ENCODE measurements around the gene PCNX2. TPM values are rescaled to one million over a fixed set of nuclear protein-coding genes. Genes with fewer than 3 reads are reported as not detected.

Gene PCNX2
- total and polyA plus RNA-seq, 2 donors (not counting 1 experiment from before 2014, with no cell fraction given) = 17.6 to 34.7 TPM

GRCh38 chr1:233045588-233045987 is 249.9 kb downstream of the PCNX2 start:
- H3K9me3 ChIP-seq (ENCODE audit: control extremely low read depth in 1 of 3, control insufficient read depth in 2 of 3, insufficient read depth in 1 of 3, low read length in 2 of 3) = no peaks in the 10 kb centered on the region
- TF ChIP-seq CTCF (IDR thresholded peaks at IDR 0.05) (no peak), EZH2 (IDR thresholded peaks at IDR 0.05; ENCODE audit: borderline replicate concordance, insufficient read depth, low read depth, low read length, poor library complexity, severe bottlenecking) (no peak)
- CTCF ChIA-PET = interaction anchor here (0.5 kb wide), 1 partner anchor 304 kb away, joined by 5 read pairs; no protein-coding TSS in a partner anchor

GRCh38 chr1:233042834-233043233 is 252.7 kb downstream of the PCNX2 start:
- CTCF ChIA-PET = no interaction called here
- no peaks in the 10 kb centered on the region for H3K27me3 Mint-ChIP-seq
- 67% methylated on average over 2 of the region's 3 CpGs for WGBS (ENCODE audit: insufficient coverage)

More at GRCh38 chr1:233045588-233045987, 249.9 kb downstream of the PCNX2 start:
- Histone ChIP-seq H3K27me3 (replicated peaks in 1 of 4; ENCODE audit: control extremely low read depth in 1 of 4, control insufficient read depth in 3 of 4, insufficient read depth in 4 of 4, low read length in 3 of 4) (no peaks in the 10 kb centered on the region), H3K36me3 (replicated peaks in 1 of 2; ENCODE audit: control extremely low read depth in 1 of 2, control insufficient read depth in 1 of 2, extremely low read depth in 1 of 2, insufficient read depth in 2 of 2, low read length in 1 of 2) (no peaks in the 10 kb centered on the region), H3K9ac (ENCODE audit: low read length) (no peak overlapping the region), H3K4me2 (replicated peaks; ENCODE audit: low read depth, low read length, poor library complexity, severe bottlenecking) (no peak overlapping the region), H3K4me1 (ENCODE audit: control insufficient read depth in 2 of 2, insufficient read depth in 2 of 2, low read length in 2 of 2) (no peaks in the 10 kb centered on the region), H3K4me3 (ENCODE audit: control extremely low read depth in 1 of 5, extremely low read depth in 1 of 5, insufficient read depth in 1 of 5, low read depth in 2 of 5, low read length in 4 of 5) (no peak overlapping the region), H2AFZ (ENCODE audit: insufficient read depth, low read depth, low read length, poor library complexity, severe bottlenecking) (no peak overlapping the region), H3K79me2 (ENCODE audit: control insufficient read depth, insufficient read depth, low read length) (no peaks in the 10 kb centered on the region), H4K20me1 (ENCODE audit: control insufficient read depth, insufficient read depth, low read length, poor library complexity, severe bottlenecking) (no peaks in the 10 kb centered on the region), H3K27ac (ENCODE audit: low read length in 2 of 2) (no peak overlapping the region)
- H3K9me3 Mint-ChIP-seq (ENCODE audit: insufficient read depth) = peaks cover 10% of the 10 kb centered on the region
- no peak for DNase-seq
- no peak overlapping the region for H3K27ac Mint-ChIP-seq
- POLR2A ChIA-PET = no interaction called here
- ATAC-seq (ENCODE audit: low read depth) = no peak
- no peaks in the 10 kb centered on the region for H3K4me1 Mint-ChIP-seq
- no peak overlapping the region for H3K4me3 Mint-ChIP-seq
- WGBS (ENCODE audit: insufficient coverage) = 100% methylated on average over 1 of the region's 2 CpGs
- no peaks in the 10 kb centered on the region for H3K27me3 Mint-ChIP-seq
- intact Hi-C loops (cut with micrococcal nuclease) = no loop called here

More at GRCh38 chr1:233042834-233043233, 252.7 kb downstream of the PCNX2 start:
- POLR2A ChIA-PET = no interaction called here
- Histone ChIP-seq H3K79me2 (ENCODE audit: control insufficient read depth, insufficient read depth, low read length) (no peaks in the 10 kb centered on the region), H4K20me1 (ENCODE audit: control insufficient read depth, insufficient read depth, low read length, poor library complexity, severe bottlenecking) (no peaks in the 10 kb centered on the region), H3K36me3 (replicated peaks in 1 of 2; ENCODE audit: control extremely low read depth in 1 of 2, control insufficient read depth in 1 of 2, extremely low read depth in 1 of 2, insufficient read depth in 2 of 2, low read length in 1 of 2) (no peaks in the 10 kb centered on the region), H3K9me3 (ENCODE audit: control extremely low read depth in 1 of 3, control insufficient read depth in 2 of 3, insufficient read depth in 1 of 3, low read length in 2 of 3) (no peaks in the 10 kb centered on the region), H3K4me2 (replicated peaks; ENCODE audit: low read depth, low read length, poor library complexity, severe bottlenecking) (no peak overlapping the region), H3K27me3 (replicated peaks in 1 of 4; ENCODE audit: control extremely low read depth in 1 of 4, control insufficient read depth in 3 of 4, insufficient read depth in 4 of 4, low read length in 3 of 4) (no peaks in the 10 kb centered on the region), H3K27ac (ENCODE audit: low read length in 2 of 2) (no peak overlapping the region), H2AFZ (ENCODE audit: insufficient read depth, low read depth, low read length, poor library complexity, severe bottlenecking) (no peak overlapping the region), H3K4me3 (ENCODE audit: control extremely low read depth in 1 of 5, extremely low read depth in 1 of 5, insufficient read depth in 1 of 5, low read depth in 2 of 5, low read length in 4 of 5) (no peak overlapping the region), H3K9ac (ENCODE audit: low read length) (no peak overlapping the region), H3K4me1 (ENCODE audit: control insufficient read depth in 2 of 2, insufficient read depth in 2 of 2, low read length in 2 of 2) (no peaks in the 10 kb centered on the region)
- no peak overlapping the region for H3K27ac Mint-ChIP-seq
- ATAC-seq (ENCODE audit: low read depth) (no peak), DNase-seq (no peak)
- H3K4me1 Mint-ChIP-seq = no peaks in the 10 kb centered on the region
- H3K4me3 Mint-ChIP-seq = no peak overlapping the region
- intact Hi-C loops (cut with micrococcal nuclease) = no loop called here
- no peak for TF ChIP-seq CTCF (IDR thresholded peaks at IDR 0.05)
- TF ChIP-seq EZH2 (IDR thresholded peaks at IDR 0.05; ENCODE audit: borderline replicate concordance, insufficient read depth, low read depth, low read length, poor library complexity, severe bottlenecking) = no peak
- H3K9me3 Mint-ChIP-seq (ENCODE audit: insufficient read depth) = no peaks in the 10 kb centered on the region

Data from B cell (primary cell).